Ovary (tissue), 3 donors: Measurements from ENCODE around the gene EOLA1.
"Not testable (repeated sequence)": the region's sequence is repeated elsewhere in the genome, so short reads cannot be mapped to it uniquely, and the experiment has no call there.

Experiments
- POLR2A ChIP-seq: fragments of 450-650 bp; IDR thresholded peaks from one replicate; pipeline ENCODE4 v1.6.1; 2017; ENCODE audit warnings: antibody characterized with exemption, mild to moderate bottlenecking, moderate library complexity
- TF ChIP-seq, protein P1 (sequence below), 3 donors: fragments of 450-650 bp in 2 of 3; fragments of 200-600 bp in 1 of 3; IDR thresholded peaks; one replicate each; pipeline versions ENCODE4 v1.5.1 to v1.8.0; 2016 to 2022; ENCODE audit warnings: antibody characterized with exemption in 3 of 3, mild to moderate bottlenecking in 1 of 3
- donor health status: DM: no; HTN: no; CAD: no.

DNA sequence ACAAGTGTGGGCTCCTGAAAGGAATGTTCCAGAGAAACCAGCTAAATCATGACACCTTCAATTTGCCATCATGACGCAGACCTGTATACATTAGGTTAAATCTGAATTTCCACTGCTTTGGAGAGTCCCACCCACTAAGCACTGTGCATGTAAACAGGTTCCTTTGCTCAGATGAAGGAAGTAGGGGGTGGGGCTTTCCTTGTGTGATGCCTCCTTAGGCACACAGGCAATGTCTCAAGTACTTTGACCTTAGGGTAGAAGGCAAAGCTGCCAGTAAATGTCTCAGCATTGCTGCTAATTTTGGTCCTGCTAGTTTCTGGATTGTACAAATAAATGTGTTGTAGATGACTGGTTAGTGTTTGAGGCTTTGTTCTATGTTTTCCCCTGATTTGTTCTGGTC is 6.2 kb downstream of the EOLA1 start:
- not testable (repeated sequence) for TF ChIP-seq POLR2A
- TF ChIP-seq, protein P1, sequence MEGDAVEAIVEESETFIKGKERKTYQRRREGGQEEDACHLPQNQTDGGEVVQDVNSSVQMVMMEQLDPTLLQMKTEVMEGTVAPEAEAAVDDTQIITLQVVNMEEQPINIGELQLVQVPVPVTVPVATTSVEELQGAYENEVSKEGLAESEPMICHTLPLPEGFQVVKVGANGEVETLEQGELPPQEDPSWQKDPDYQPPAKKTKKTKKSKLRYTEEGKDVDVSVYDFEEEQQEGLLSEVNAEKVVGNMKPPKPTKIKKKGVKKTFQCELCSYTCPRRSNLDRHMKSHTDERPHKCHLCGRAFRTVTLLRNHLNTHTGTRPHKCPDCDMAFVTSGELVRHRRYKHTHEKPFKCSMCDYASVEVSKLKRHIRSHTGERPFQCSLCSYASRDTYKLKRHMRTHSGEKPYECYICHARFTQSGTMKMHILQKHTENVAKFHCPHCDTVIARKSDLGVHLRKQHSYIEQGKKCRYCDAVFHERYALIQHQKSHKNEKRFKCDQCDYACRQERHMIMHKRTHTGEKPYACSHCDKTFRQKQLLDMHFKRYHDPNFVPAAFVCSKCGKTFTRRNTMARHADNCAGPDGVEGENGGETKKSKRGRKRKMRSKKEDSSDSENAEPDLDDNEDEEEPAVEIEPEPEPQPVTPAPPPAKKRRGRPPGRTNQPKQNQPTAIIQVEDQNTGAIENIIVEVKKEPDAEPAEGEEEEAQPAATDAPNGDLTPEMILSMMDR (IDR thresholded peaks at IDR 0.05): not testable (repeated sequence)
